Hepatocyte (in vitro differentiated cells): Measurements from ENCODE around the gene MBLAC1.

Experiments used
- CTCF ChIP-seq: fragments of 200-600 bp; sonication (generic); IDR thresholded peaks from 2 replicates; pipeline ENCODE4 v1.5.1; 2016; ENCODE audit warnings: antibody characterized with exemption, mild to moderate bottlenecking; ENCODE audit not compliant: poor library complexity
- EZH2 ChIP-seq: fragments of 200-600 bp; sonication (generic); IDR thresholded peaks from 2 replicates; pipeline ENCODE4 v1.6.1; 2016; ENCODE audit warnings: antibody characterized with exemption, mild to moderate bottlenecking, borderline replicate concordance
- EZH2phosphoT487 ChIP-seq: fragments of 200-600 bp; sonication (generic); IDR thresholded peaks from one replicate; pipeline ENCODE4 v1.6.1; 2018; ENCODE audit warnings: antibody characterized with exemption, mild to moderate bottlenecking, low read depth, moderate library complexity; ENCODE audit not compliant: unreplicated experiment, severe bottlenecking

GRCh38 chr7:100095704-100096103 lies 31.1 kb upstream of the MBLAC1 start:
- TF ChIP-seq CTCF (no peak), EZH2 (no peak), EZH2phosphoT487 (no peak)
